A549 (cell line): Measurements from ENCODE around the gene SPRYD7. TPM values are rescaled to one million over a fixed set of nuclear protein-coding genes. Genes with fewer than 3 reads are reported as not detected.
A peak's percentile ranks its signal among the peaks of the same experiment; 100 is the strongest.

ENCODE experiments used
- ATAC-seq, 2 experiments: fragments of 200-7000 bp in 1 of 2; fragments of >200 bp in 1 of 2; cut with Nextera tagmentation in 1 of 2; cut with Tn5 transposase in 1 of 2; 3 replicates each; pipeline versions ENCODE4 v1.8.0 to v1.9.1; 2018 to 2020; ENCODE audit warnings: mild to moderate bottlenecking in 1 of 2, moderate library complexity in 1 of 2
- CTCF ChIA-PET: fragments of 300-600 bp; sonication (Branson Sonifier 250); formaldehyde crosslinking; extraction: SDS; loops from one replicate; lab custom pipeline; 2021; ENCODE audit warnings: antibody characterized with exemption, inconsistent platforms; lab: Yijun Ruan, JAX
- POLR2A ChIA-PET: fragments of 350-600 bp; formaldehyde crosslinking; extraction: SDS; loops from one replicate; lab custom pipeline; 2021; ENCODE audit warnings: antibody characterized with exemption, inconsistent platforms; lab: Yijun Ruan, JAX
- DNase-seq, 2 experiments: peaks; one replicate each; pipeline versions ENCODE4 v3.0.0 to v3.0.0-alpha.2; 2011 to 2016; ENCODE audit warnings: low read depth in 1 of 2, low spot score in 1 of 2
- FAIRE-seq: peaks from 2 replicates; lab custom pipeline; 2011; peaks lifted over from hg19 to GRCh38; lab: Jason Lieb, UNC
- H3K27ac ChIP-seq, 2 experiments: fragments of >200 bp; sonication (Bioruptor Twin); formaldehyde crosslinking; 3 replicates each; pipeline ENCODE4 v1.5.1; 2016 to 2017
- H3K4me1 ChIP-seq: fragments of >200 bp; sonication (Bioruptor Twin); formaldehyde crosslinking; 3 replicates; pipeline ENCODE4 v1.6.1; 2016
- H3K4me2 ChIP-seq: fragments of >200 bp; sonication (Bioruptor Twin); formaldehyde crosslinking; 3 replicates; pipeline ENCODE4 v1.6.1; 2016
- H3K4me3 ChIP-seq: fragments of >200 bp; sonication (Bioruptor Twin); formaldehyde crosslinking; 3 replicates; pipeline ENCODE4 v1.5.1; 2016
- H3K9me3 ChIP-seq: fragments of >200 bp; sonication (Bioruptor Twin); formaldehyde crosslinking; 3 replicates; pipeline ENCODE4 v1.6.1; 2016
- BHLHE40 ChIP-seq: IDR thresholded peaks from 2 replicates; pipeline ENCODE4 v1.6.1; 2012; ENCODE audit warnings: low read depth, low read length, inconsistent platforms
- HOXB5 ChIP-seq: fragments of 250-450 bp; sonication (Bioruptor Pico); IDR thresholded peaks from 2 replicates; pipeline ENCODE4 v1.5.0; 2020; ENCODE audit warnings: mild to moderate bottlenecking, moderate library complexity
- KDM1A ChIP-seq: fragments of 200-600 bp; sonication (generic); IDR thresholded peaks from 2 replicates; pipeline ENCODE4 v1.6.1; 2016; ENCODE audit warnings: low read depth, mild to moderate bottlenecking
- NFE2L2 ChIP-seq: fragments of 150-350 bp; conservative IDR thresholded peaks from 2 replicates; pipeline ENCODE4 v1.6.1; 2014; ENCODE audit warnings: low read length
- PHF8 ChIP-seq: fragments of 200-600 bp; sonication (generic); IDR thresholded peaks from 2 replicates; pipeline ENCODE4 v1.6.1; 2016; ENCODE audit warnings: low read depth, mild to moderate bottlenecking, antibody characterized with exemption, moderate library complexity, borderline replicate concordance
- REST ChIP-seq: fragments of 200-600 bp; sonication (generic); IDR thresholded peaks from 2 replicates; pipeline ENCODE4 v1.6.1; 2016; ENCODE audit warnings: antibody characterized with exemption, mild to moderate bottlenecking, moderate library complexity
- RNF2 ChIP-seq: fragments of 200-600 bp; sonication (generic); IDR thresholded peaks from 2 replicates; pipeline ENCODE4 v1.6.1; 2016; ENCODE audit warnings: low read depth, mild to moderate bottlenecking, antibody characterized with exemption, moderate library complexity, borderline replicate concordance
- ZFP36 ChIP-seq: fragments of 450-650 bp; IDR thresholded peaks from 2 replicates; pipeline ENCODE4 v1.6.1; 2014; ENCODE audit warnings: borderline replicate concordance; ENCODE audit not compliant: partially characterized antibody
- WGBS: methylation state at CpG from one replicate; pipeline ENCODE4 v1.1.6; 2017; ENCODE audit errors: missing lambda C conversion rate; 5-methylcytosine and 5-hydroxymethylcytosine counted together
- polyA plus RNA-seq, 4 experiments: library from polyadenylated mRNA; depleted of rRNA in 3 of 4; stranded (reverse); fragments of >200 nt; fragmentation: RNase III in 1 of 4; extraction: RNeasy Plus Mini Kit Qiagen cat#74134 plus additional on column Dnase treatment in 1 of 4; gene quantifications; 2 replicates in 3 of 4; 3 replicates in 1 of 4; pipeline ENCODE4 v1.2.3, GENCODE V29; 2011 to 2017

SPRYD7 gene
- polyA plus RNA-seq, 2 of the 4 experiments (the other 2 are of a cell fraction): 11.6 to 13.6 TPM

- TF ChIP-seq REST (no peak), NFE2L2 (no peak), RNF2 (no peak)
- TF ChIP-seq, all 56 proteins: peak for 0
Measured at GRCh38 chr13:49938314-49938713, 2.2 kb upstream of the SPRYD7 start (continued).

GRCh38 chr13:49936968-49937273 is 781 bp upstream of the SPRYD7 start:
- ChIA-PET CTCF (interaction anchor here (1.0 to 1.7 kb wide), 9 partner anchors 15 to 190 kb away, joined by 3 to 14 read pairs (median 7); partner anchors contain the start of gene TRIM13), POLR2A (interaction anchor here (1.6 kb wide), 1 partner anchor 60 kb away, joined by 9 read pairs; the partner anchor contains the start of gene TRIM13)
- Histone ChIP-seq H3K4me1 (peaks cover 28% of the 10 kb centered on the region), H3K4me2 (peak overlapping the region; percentile 83), H3K27ac (peak overlapping the region; percentile 42 to 77; a peak in 5 of 6 replicates), H3K4me3 (peak overlapping the region; percentile 80), H3K9me3 (no peaks in the 10 kb centered on the region)
- DNase-seq (no peak), FAIRE-seq (no peak), ATAC-seq (peak; percentile 8 to 14; a peak in 3 of 6 replicates)
- TF ChIP-seq ZFP36 (no peak), REST (no peak), BHLHE40 (no peak)
- WGBS: 33% methylated on average over 7 of the region's 21 CpGs

GRCh38 chr13:49935171-49936074 is 717 bp downstream of the SPRYD7 start:
- TF ChIP-seq KDM1A (peak; percentile 86; the same call in 1 of the 2 replicates), HOXB5 (CRISPR knock-in tag) (no peak), PHF8 (no peak), REST (no peak)
- TF ChIP-seq, all 56 proteins: peak for 1
- Histone ChIP-seq H3K9me3 (no peaks in the 10 kb centered on the region), H3K4me1 (peaks cover 28% of the 10 kb centered on the region), H3K4me3 (peak overlapping the region; percentile 80), H3K4me2 (peak overlapping the region; percentile 73), H3K27ac (peak overlapping the region; percentile 96 to 97)
- ATAC-seq: peak; percentile 88
- POLR2A ChIA-PET: interaction anchor here (0.9 to 1.6 kb wide), 6 partner anchors 56 to 244 kb away, joined by 3 to 17 read pairs (median 8); partner anchors contain the start of genes EBPL, KPNA3 and TRIM13
- CTCF ChIA-PET: interaction anchor here (0.6 to 1.7 kb wide), 18 partner anchors 9 to 1726 kb away, joined by 3 to 14 read pairs (median 4); partner anchors contain the start of gene KPNA3
- no peak for FAIRE-seq
- peak; percentile 30 to 82 for DNase-seq
- 2% methylated on average over 14 of the region's 32 CpGs for WGBS
